RWPE1 (cell line): ENCODE measurements around the gene GSC2.

Experiments used
- CTCF ChIA-PET: fragments of 350-600 bp; sonication (Branson Sonifier 250); formaldehyde crosslinking; extraction: SDS; loops from one replicate; lab custom pipeline; 2021; lab: Yijun Ruan, JAX
- POLR2A ChIA-PET: fragments of 400-600 bp; formaldehyde crosslinking; extraction: SDS; loops from one replicate; lab custom pipeline; 2020; ENCODE audit warnings: antibody characterized with exemption; ENCODE audit not compliant: low non-redundant PET; lab: Yijun Ruan, JAX
- DNase-seq: peaks from one replicate; pipeline ENCODE4 v3.0.0; 2012; ENCODE audit warnings: low spot score
- H3K27ac ChIP-seq: fragments of 450-650 bp; 2 replicates; pipeline ENCODE4 v1.5.1; 2017
- CTCF ChIP-seq: fragments of 450-650 bp; conservative IDR thresholded peaks from 2 replicates; pipeline ENCODE4 v1.5.1; 2017; ENCODE audit warnings: low read depth, mild to moderate bottlenecking

GSC2 gene

DNA sequence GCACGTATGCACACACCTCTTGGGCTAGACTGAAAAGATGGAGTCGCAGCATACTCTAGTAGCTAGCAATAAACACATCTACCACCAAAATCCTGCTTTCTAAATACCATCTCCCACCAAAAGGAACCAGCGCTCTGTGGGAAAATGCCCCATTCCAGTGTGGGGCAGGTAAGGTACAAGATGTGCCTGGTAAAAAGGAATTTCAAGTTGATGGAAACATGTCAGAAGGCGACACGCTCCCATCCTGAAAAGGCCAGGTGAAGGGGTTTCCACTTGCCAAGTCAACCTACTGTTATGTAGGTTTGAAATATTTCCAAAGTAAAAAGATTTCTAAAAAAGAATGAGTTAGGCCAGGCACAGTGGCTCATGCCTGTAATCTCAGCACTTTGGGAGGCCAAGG, 36.7 kb downstream of the GSC2 start:
- POLR2A ChIA-PET, result no interaction called here
- CTCF ChIA-PET, result no interaction called here
- no peak for TF ChIP-seq CTCF
- H3K27ac ChIP-seq, result no peak overlapping the region
- DNase-seq, result no peak

GRCh38 chr22:19111584-19111983, 38.5 kb downstream of the GSC2 start:
- no peak for DNase-seq
- H3K27ac ChIP-seq, result peak overlapping the region; percentile 56
- no peak for TF ChIP-seq CTCF
- ChIA-PET POLR2A (interaction anchor here (0.9 kb wide), 1 partner anchor 11 kb away, joined by 3 read pairs; the partner anchor contains the start of gene DGCR2), CTCF (no interaction called here)

DNA sequence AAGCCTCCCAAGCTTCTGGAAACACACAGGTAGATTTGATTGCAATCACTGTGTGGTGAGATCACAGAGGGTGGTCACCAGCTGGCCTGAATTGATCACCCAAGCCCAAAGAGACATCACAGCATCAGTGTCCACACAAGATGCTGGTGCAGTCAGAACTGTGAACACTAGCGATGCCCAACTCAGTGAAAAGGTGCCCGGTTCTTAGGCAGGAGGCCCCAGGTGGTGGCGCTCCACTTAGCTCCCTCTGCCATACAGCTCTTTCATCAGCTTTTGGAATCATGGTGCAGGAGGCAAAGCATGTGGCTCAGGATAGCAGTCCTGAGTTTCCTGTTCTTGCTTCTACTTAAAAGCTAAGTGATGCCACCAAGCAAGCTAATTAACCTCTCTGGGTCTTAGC, 39.0 kb downstream of the GSC2 start:
- ChIA-PET POLR2A (interaction anchor here (0.9 kb wide), 1 partner anchor 11 kb away, joined by 3 read pairs; the partner anchor contains the start of gene DGCR2), CTCF (no interaction called here)
- no peak for DNase-seq
- TF ChIP-seq CTCF, result no peak
- H3K27ac ChIP-seq, result peak overlapping the region; percentile 56

DNA sequence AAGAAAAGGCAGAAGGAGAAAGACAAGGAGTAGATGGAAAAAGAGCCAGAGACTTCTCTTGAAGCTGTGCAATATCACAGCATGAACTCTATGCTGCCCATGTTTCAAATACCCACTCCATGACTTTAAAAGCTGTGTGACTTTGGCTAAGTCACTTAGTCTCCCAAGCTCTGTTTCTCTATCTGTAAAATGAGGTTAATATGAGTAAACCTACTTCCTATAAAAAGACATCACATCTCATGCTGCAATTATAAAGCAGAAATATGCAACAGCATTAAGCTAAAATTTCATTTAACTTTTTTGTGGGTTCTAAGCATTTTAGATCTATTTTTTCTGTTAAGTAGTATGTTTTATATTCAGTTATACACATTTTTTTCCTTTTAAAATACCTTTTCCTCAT, 39.4 kb downstream of the GSC2 start:
- POLR2A ChIA-PET, result interaction anchor here (0.9 kb wide), 1 partner anchor 11 kb away, joined by 3 read pairs; the partner anchor contains the start of gene DGCR2
- DNase-seq, result no peak
- H3K27ac ChIP-seq, result peak overlapping the region; percentile 81; the same call in 1 of the 2 replicates
- no peak for TF ChIP-seq CTCF
- CTCF ChIA-PET, result no interaction called here

- ChIA-PET POLR2A (no interaction called here), CTCF (no interaction called here)
- no peak for DNase-seq
- TF ChIP-seq CTCF, result no peak
- peak overlapping the region; percentile 81 for H3K27ac ChIP-seq
Measured at GRCh38 chr22:19110064-19110458, 40.0 kb downstream of the GSC2 start.

- ChIA-PET POLR2A (no interaction called here), CTCF (interaction anchor here (0.6 kb wide), 1 partner anchor 10 kb away, joined by 6 read pairs; no protein-coding TSS in a partner anchor)
- H3K27ac ChIP-seq, result peak overlapping the region; percentile 81
- DNase-seq, result peak; percentile 55
- no peak for TF ChIP-seq CTCF
Measured at GRCh38 chr22:19109198-19110063, 40.7 kb downstream of the GSC2 start.
